D721Med (cell line): ENCODE measurements around the gene INPP1.
"Not testable (repeated sequence)": the region's sequence is repeated elsewhere in the genome, so short reads cannot be mapped to it uniquely, and the experiment has no call there.

Experiments
- DNase-seq: peaks from one replicate; pipeline ENCODE4 v3.0.0; 2011; ENCODE audit warnings: low spot score; ENCODE audit not compliant: insufficient read length
- FAIRE-seq: peaks from 2 replicates; lab custom pipeline; 2011; peaks lifted over from hg19 to GRCh38; lab: Jason Lieb, UNC
- CTCF ChIP-seq: IDR thresholded peaks from 2 replicates; pipeline ENCODE4 v1.5.1; 2012; ENCODE audit warnings: mild to moderate bottlenecking, control low read depth; ENCODE audit not compliant: insufficient read depth; ENCODE audit errors: missing control alignments

INPP1 gene

DNA sequence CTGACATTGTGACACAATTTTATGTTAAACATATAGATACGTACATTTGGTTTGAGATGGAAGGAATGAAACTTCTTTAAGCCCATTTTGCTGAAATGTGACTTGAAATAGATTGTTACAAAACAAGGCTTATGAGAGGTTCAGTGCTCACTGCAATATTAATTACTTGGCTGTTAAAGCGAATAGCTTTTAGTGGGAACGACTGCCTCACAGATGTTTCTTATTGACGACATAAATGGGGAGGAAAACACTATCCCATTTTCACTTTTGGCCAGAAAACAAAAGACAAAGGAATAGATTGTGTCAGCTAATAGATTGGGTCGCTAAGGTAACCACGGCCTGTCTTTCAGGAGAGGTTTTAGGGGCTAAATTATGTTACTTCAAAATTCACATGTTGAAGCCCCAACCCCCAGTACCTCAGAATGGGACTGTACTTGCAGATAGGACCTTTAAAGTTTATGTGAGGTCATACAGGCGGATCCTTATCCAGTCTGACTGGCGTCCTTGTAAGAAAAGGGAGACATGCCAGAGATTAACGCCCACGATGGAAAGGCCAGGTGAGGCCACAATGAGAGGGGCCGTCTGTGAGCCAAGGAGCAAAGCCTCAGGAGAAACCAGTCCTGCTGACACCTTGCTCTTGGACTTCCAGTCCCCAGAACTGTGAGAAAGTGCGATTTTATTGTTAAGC, 10.8 kb downstream of the INPP1 start:
- DNase-seq, result no peak
- no peak for TF ChIP-seq CTCF
- FAIRE-seq, result no peak

DNA sequence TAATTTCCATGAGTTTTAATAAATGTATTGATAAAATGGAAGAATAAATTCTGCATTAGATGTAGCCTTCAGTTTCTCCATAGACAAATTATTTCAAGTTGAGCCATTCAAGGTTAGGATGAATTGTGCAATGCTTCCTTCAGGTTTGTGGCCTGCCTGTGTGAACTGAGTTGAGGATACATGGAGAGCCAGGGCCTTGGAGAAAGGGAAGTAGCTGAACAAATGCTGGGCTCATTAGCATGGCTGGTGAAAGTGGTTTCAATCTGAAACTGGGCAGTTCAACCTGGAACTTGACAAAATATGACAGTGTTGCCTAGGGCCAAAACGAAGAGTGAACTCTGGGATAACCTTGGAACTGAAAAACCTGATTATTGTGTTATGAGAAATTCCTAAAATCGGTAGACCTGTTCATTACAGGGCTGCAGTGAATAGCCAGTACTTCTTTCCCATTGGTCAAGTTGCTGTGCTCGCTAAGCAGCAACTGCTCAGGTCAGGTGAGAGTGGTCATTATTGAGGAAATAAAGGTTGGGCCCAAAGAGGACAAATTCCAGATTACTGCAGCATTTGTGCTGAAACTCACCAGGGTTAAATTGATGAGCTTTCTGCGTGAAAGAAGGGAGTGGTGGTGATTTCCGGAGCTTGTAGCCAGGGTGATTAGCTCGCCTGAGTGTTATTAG, 12.7 kb downstream of the INPP1 start:
- FAIRE-seq (no peak), DNase-seq (no peak)
- no peak for TF ChIP-seq CTCF

DNA sequence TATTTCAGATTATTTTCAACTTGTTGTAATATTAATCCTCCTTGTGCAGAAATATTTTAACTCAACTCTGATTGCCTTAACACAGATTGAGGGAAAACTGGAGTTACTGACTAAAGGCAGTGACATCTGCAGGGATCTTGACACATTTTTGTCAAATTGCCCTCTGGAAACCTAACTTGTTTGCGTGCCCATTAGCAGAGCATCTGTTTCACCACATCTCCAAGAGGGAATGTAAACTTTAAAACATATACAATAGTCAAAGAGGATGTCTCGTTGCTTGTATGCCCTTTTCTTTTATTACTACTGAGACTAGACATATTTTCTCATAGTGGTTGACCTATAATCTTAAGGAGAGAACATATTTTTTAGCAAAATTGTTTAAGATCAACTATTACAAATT, 14.2 kb downstream of the INPP1 start:
- no peak for TF ChIP-seq CTCF
- no peak for DNase-seq
- no peak for FAIRE-seq

GRCh38 chr2:190358655-190359448, 15.5 kb downstream of the INPP1 start:
- not testable (repeated sequence) for DNase-seq, FAIRE-seq

GRCh38 chr2:190360561-190360960, 17.2 kb downstream of the INPP1 start:
- no peak for TF ChIP-seq CTCF
- FAIRE-seq (no peak), DNase-seq (no peak)

GRCh38 chr2:190360965-190361364, 17.6 kb downstream of the INPP1 start:
- TF ChIP-seq CTCF, result no peak
- no peak for FAIRE-seq
- DNase-seq, result no peak

DNA sequence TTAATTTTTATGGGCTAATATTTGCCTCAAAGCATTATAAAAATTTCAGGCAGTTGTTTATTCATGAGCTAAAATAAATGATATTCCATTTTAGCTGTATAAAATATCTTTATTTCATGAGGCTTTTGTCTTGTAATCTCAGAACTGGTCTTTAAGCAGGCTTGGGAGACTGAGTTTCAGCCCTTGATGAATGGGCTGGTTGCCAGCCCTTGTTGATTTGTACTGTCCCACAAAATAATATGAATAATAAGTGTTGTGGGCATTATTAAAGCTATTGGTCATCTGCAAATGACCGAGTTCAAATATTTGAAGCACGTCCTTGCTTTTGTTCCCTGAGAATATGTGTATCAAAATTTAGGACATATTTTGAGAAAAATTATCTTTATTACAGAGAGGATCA, 18.2 kb downstream of the INPP1 start:
- TF ChIP-seq CTCF, result no peak
- FAIRE-seq, result no peak
- no peak for DNase-seq
